T-helper 2 cell treated with Interferon-gamma antibody and Interleukin-4, amounts not matched to agents 5 μg/mL and 100 μg/mL, for 36 hours (primary cell): ENCODE results near the gene HNRNPF.

Source experiments
- DNase-seq: peaks from one replicate; pipeline ENCODE4 v3.0.0; 2021; ENCODE audit warnings: low spot score
- H3K27ac Mint-ChIP-seq: one replicate; pipeline ENCODE4 v1.8.0; 2021; ENCODE audit warnings: mild to moderate bottlenecking, mixed read lengths
- H3K27me3 Mint-ChIP-seq: one replicate; pipeline ENCODE4 v1.8.0; 2021; ENCODE audit warnings: low read depth, mixed read lengths
- H3K36me3 Mint-ChIP-seq: one replicate; pipeline ENCODE4 v1.8.0; 2021; ENCODE audit warnings: low read depth, mixed read lengths
- H3K4me1 Mint-ChIP-seq: one replicate; pipeline ENCODE4 v1.8.0; 2021; ENCODE audit warnings: low read depth, mixed read lengths
- H3K4me3 Mint-ChIP-seq: one replicate; pipeline ENCODE4 v1.8.0; 2022; ENCODE audit warnings: mild to moderate bottlenecking, moderate library complexity, mixed read lengths
- H3K9me3 Mint-ChIP-seq: one replicate; pipeline ENCODE4 v1.8.0; 2021; ENCODE audit warnings: mixed read lengths

HNRNPF gene

DNA sequence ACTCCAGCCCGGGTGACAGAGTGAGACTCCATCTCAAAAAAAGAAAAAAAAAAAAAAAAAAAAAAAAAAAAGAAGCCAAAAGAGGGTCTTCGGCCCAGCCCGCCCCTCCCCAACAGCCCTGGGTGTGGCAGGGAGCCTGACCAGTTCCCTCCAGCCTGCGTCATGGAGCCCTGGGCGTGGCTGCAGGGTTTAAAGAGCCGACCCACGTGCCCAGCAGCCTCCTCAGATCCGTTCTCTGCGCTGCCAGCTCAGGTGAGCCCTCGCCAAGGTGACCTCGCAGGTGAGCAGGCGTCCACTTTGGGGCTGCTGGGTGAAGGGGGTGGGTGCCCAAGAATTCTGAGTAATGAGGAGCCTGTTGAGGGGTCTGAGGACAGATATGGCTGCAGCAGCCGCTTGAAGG, 37.6 kb downstream of the HNRNPF start, which contains the start of gene FXYD4:
FXYD4 (plus strand) TSS at position 219 of the 400 bp plus-strand sequence. CDS start 2,111 bp downstream, outside the sequence.
- DNase-seq: no peak
- Mint-ChIP-seq H3K36me3 (no peaks in the 10 kb centered on the region), H3K27ac (no peak within 1 kb of the TSS), H3K9me3 (no peaks in the 10 kb centered on the region), H3K27me3 (no peaks in the 10 kb centered on the region), H3K4me3 (no peak within 1 kb of the TSS), H3K4me1 (peaks cover 3% of the 10 kb centered on the region)

DNA sequence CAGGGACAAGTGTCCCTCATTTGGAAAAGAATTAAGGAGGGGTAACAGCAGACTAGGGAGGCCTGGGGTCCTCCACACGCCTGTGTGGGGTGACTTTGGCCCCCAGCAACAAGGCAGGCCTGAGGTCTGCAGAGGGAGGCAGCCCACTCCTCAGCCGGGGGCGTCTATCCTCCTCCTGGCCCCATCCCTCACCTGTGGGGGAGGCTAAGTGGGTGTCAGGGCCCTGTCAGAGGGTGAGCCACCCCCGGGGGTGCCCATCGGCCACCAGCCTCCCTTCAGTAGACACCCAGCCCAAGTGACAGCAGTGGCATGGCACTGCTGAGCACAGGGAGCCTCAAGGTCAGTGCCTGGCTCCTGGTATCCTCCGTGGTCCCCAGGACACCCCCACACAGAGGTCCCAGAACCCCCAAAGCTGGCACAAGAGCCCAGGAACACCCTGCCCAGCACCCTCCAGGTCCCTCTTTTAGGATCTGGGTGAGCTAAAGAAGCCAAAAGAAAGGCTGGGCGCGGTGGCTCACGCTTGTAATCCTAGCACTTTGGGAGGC, 38.2 kb downstream of the HNRNPF start:
- Mint-ChIP-seq H3K27me3 (no peaks in the 10 kb centered on the region), H3K36me3 (no peaks in the 10 kb centered on the region), H3K27ac (no peak overlapping the region)

DNA sequence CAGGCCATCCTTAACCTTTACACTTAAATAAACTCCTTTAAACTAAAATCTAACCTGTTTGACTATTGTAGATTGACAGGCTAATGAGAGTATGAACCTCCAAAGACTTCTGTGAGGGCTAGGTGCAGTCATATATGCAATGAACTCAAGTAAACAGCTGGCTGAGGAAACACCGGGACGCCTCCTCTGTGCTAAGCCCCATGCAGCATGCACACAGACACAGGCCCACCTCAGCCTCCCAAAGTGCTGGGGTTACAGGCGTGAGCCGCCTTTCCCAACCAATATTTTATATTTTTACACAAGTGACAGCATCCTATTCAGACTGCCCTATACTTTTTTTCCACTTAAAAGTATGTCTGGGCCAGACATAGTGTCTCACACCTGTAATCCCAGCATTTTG, 39.1 kb downstream of the HNRNPF start:
- peaks cover 3% of the 10 kb centered on the region for H3K27me3 Mint-ChIP-seq
- H3K4me3 Mint-ChIP-seq: no peak overlapping the region
- no peaks in the 10 kb centered on the region for H3K9me3 Mint-ChIP-seq
- no peaks in the 10 kb centered on the region for H3K36me3 Mint-ChIP-seq
- H3K4me1 Mint-ChIP-seq: peaks cover 3% of the 10 kb centered on the region
- DNase-seq: no peak
- H3K27ac Mint-ChIP-seq: no peak overlapping the region

More for the DNA sequence above, 38.2 kb downstream of the HNRNPF start:
- no peak overlapping the region for H3K4me3 Mint-ChIP-seq
- H3K4me1 Mint-ChIP-seq: peaks cover 3% of the 10 kb centered on the region
- H3K9me3 Mint-ChIP-seq: no peaks in the 10 kb centered on the region
- no peak for DNase-seq

DNA sequence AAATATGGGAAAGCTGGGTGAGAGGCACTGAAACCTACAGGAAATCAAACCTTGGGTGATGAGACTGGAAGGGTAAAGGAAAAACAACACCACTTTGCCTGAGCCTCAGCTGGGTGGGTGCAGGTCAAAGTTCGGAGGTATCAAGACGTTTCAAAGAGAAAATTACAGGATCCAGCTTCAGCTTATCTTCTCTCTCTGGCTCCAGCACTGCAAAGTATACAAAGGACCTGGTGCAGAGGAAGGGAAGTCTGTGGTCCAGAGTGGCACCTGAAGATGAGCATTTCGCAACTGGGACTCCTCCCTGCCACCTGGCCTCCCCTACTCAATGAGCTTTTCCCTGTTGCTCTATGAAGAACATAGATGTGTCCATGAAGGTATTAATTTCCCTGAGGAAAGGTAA, 44.0 kb downstream of the HNRNPF start:
- Mint-ChIP-seq H3K9me3 (no peaks in the 10 kb centered on the region), H3K27me3 (peaks cover 5% of the 10 kb centered on the region), H3K27ac (no peak overlapping the region), H3K4me1 (peaks cover 15% of the 10 kb centered on the region), H3K4me3 (no peak overlapping the region), H3K36me3 (peaks cover 8% of the 10 kb centered on the region)
- DNase-seq: no peak

DNA sequence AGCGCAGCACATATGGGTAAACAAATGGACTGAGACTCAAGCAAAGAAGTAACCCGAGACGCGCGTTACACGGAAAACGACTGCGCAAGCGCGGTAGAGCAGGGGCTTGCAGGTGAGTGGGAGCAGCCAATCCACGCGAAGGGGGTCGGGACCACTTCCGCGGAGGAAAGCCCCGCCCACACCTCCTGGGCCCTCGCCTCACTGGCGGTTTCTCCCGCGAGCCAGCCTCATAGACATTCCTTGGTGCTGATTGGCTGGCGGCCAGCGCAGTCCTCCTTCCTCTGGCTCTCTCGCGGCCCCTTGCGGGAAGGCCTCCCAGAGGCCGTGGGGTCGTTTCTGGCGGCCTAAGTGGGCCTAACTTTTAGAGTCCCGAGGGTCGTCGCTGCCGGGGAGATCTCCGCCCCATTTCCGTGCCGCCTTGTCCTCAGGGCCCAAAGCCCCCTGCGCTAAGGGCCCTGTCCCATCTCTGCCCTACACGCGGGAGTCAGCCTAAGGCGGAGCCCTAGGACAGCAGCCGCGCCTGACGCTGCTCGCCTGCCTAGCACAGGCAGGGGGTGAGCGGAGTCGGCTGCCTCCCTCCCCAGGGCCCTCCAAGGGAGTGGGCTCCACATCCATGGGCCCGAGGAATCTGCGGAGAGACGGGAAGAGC, 46.7 kb downstream of the HNRNPF start:
- Mint-ChIP-seq H3K4me3 (peak overlapping the region; percentile 99), H3K36me3 (peaks cover 9% of the 10 kb centered on the region), H3K27me3 (peaks cover 5% of the 10 kb centered on the region), H3K9me3 (no peaks in the 10 kb centered on the region), H3K27ac (peak overlapping the region; percentile 98), H3K4me1 (peaks cover 18% of the 10 kb centered on the region)
- peak; percentile 98 for DNase-seq

DNA sequence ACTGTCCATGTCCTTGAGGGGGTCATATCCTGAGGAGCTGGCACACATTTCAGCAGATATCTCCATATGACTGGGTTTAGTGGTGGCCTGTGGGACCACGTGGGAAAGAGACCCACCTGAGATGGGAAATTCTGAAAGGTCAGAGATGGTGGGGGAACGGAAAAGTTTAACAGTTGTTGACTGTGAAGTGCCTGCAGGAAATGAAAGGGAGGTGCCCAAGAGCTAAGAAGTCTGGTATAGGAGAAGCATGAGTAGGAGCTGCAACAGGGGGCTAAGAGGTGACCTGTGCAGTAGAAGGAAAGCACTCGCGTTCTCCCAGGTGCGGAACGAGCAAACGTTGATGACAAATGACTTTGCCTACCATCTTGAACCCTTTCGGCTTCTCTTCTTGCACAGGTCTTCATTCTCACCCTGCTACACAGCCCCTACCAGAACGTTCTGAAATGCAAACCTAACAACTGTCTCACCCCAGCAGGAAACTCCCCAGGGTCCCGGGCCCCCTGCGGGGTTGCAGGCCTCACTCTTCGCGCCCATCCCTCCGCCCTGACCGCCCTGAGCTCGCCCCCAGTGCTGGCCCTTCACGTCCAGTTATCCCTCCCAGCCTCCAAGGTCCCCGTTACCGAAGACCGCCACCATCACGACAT, 47.3 kb downstream of the HNRNPF start:
- H3K27me3 Mint-ChIP-seq: peaks cover 5% of the 10 kb centered on the region
- H3K27ac Mint-ChIP-seq: peak overlapping the region; percentile 98
- H3K9me3 Mint-ChIP-seq: no peaks in the 10 kb centered on the region
- peak; percentile 31 for DNase-seq
- H3K4me3 Mint-ChIP-seq: peak overlapping the region; percentile 99
- peaks cover 18% of the 10 kb centered on the region for H3K4me1 Mint-ChIP-seq
- H3K36me3 Mint-ChIP-seq: peaks cover 9% of the 10 kb centered on the region

DNA sequence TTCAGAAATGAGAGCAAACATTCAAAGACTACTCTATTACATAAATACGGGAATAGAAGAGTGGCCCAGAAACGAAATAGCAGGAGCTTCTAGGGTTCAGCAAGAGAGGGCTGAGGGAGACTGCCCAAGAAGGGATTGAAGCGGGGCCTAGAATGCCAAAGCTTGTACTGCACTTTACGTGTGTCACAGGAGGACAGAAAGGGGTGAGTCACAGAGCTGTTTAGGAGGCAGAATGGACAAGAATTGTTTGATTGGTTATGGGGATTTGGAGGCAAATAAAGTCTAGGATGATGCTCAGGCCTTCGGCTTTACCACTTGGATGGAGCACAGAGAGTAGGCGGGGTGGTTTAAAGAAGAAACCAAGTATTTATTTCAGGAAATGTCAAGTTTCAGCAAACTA, 48.9 kb downstream of the HNRNPF start:
- peaks cover 30% of the 10 kb centered on the region for H3K4me1 Mint-ChIP-seq

DNA sequence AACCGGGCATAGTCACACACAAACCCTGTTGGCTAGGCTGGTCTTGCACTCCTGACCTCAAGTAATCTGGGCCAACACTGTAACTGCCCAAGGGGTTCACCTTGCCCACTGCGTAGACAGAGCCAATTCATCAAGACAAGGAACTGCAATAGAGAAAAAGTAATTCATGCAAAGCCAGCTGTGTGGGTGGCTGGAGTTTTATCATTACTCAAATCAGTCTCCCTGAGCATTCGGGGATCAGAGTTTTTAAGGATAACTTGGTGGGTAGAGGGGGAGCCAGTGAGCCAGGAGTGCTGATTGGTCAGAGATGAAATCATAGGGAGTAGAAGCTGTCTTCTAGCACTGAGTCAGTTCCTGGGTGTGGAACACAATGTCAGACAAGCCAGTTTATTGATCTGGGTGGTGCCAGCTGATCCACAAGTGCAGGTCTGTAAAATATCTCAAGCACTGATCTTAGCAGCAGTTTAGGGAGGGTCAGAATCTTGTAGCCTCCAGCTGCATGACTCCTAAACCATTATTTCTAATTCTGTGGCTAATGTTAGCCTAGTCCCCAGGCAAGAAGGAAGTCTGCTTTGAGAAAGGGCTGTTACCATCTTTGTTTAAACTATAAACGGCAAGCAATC, 53.1 kb downstream of the HNRNPF start:
- peaks cover 34% of the 10 kb centered on the region for H3K4me1 Mint-ChIP-seq
- peak overlapping the region; percentile 62 for H3K4me3 Mint-ChIP-seq
- H3K27ac Mint-ChIP-seq: peak overlapping the region; percentile 85
- no peaks in the 10 kb centered on the region for H3K9me3 Mint-ChIP-seq
- peaks cover 3% of the 10 kb centered on the region for H3K27me3 Mint-ChIP-seq
- DNase-seq: peak; percentile 31
- H3K36me3 Mint-ChIP-seq: peaks cover 6% of the 10 kb centered on the region

More for the DNA sequence above, 48.9 kb downstream of the HNRNPF start:
- Mint-ChIP-seq H3K36me3 (peaks cover 9% of the 10 kb centered on the region), H3K4me3 (peak overlapping the region; percentile 99), H3K9me3 (no peaks in the 10 kb centered on the region), H3K27ac (peak overlapping the region; percentile 71), H3K27me3 (peaks cover 4% of the 10 kb centered on the region)
- DNase-seq: no peak

DNA sequence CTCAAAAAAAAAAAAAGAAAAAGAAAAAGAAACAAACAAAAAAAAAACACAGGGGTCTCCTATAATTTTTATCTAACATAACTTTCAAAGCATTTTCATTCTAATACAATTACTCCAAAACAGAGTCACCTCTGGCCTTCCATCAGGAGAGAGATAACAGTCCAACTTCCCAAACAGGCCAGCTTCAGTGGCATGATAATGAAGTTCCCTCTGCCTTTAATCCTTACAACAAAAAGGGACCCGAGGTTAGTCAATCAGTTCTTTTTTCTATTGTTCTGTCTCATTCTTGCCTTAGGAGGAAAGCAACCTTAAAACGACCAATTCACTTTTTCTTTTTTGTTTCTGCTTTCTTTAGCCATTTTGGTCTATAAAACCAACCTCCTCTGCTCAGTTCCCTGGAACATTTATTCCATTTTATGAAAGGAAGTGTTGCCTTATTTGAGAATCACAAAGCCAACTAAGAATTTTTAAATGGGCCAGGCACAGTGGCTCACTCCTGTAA, 54.1 kb downstream of the HNRNPF start:
- Mint-ChIP-seq H3K9me3 (no peaks in the 10 kb centered on the region), H3K4me1 (peaks cover 38% of the 10 kb centered on the region), H3K27ac (peak overlapping the region; percentile 26), H3K4me3 (no peak overlapping the region), H3K36me3 (peaks cover 5% of the 10 kb centered on the region), H3K27me3 (peaks cover 13% of the 10 kb centered on the region)
- DNase-seq: no peak

DNA sequence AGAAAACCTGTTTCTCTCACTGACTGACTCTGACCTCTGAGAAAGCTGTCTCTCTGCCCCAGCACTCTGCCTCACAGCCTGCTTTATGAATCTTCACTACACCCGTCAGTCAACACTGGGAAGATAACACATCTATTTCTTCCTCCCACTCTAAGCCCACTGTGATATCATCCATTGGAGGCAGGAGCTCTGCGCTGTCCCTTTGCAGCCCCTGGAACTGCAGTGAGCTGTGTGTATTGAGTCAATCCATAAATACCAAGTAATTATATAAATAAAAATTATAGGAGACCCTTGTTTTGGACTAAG, 54.7 kb downstream of the HNRNPF start:
- DNase-seq: no peak
- Mint-ChIP-seq H3K4me1 (peaks cover 35% of the 10 kb centered on the region), H3K4me3 (no peak overlapping the region), H3K9me3 (no peaks in the 10 kb centered on the region), H3K27me3 (peaks cover 16% of the 10 kb centered on the region), H3K36me3 (peaks cover 5% of the 10 kb centered on the region), H3K27ac (peak overlapping the region; percentile 64)

DNA sequence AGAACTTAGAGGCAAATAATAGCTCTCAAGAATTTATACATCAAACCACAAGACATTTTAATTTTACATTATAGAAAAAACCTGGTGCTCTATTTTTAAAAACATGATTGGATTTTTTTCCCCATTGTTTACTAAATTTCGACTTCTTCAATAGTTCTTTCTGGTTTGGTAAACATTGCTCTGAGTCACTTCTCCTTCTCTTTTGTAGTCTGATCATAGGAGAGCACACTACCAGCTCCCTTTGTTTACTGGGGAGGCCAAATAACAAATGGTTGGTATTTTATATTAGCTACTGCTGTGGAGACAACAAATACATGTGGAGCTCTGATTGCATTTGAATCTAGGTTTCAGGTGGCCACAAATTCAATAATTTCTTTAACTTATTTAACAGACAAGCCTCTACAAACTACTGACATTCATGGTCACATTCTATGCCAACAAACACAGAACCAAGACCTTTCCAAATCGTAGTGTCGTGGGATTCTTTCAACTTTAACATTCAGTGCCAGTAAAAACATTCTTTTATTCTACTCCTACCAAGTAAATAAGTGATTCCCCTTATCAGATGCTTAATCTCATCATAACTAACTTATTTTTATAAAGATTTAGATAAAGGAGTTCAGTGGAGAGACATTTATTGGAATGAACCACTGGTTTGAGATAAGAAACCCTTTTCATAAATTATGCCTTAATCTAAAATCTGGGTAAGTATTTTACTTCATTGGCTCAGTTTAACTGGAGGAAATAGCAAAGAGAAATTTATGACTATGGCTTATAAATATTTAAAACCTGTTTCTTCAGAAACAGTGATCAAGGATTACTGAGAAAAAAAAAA, 55.3 kb downstream of the HNRNPF start:
- Mint-ChIP-seq H3K27me3 (peaks cover 17% of the 10 kb centered on the region), H3K27ac (peak overlapping the region; percentile 64), H3K4me3 (no peak overlapping the region), H3K9me3 (no peaks in the 10 kb centered on the region), H3K4me1 (peaks cover 36% of the 10 kb centered on the region), H3K36me3 (peaks cover 5% of the 10 kb centered on the region)
- DNase-seq: no peak

DNA sequence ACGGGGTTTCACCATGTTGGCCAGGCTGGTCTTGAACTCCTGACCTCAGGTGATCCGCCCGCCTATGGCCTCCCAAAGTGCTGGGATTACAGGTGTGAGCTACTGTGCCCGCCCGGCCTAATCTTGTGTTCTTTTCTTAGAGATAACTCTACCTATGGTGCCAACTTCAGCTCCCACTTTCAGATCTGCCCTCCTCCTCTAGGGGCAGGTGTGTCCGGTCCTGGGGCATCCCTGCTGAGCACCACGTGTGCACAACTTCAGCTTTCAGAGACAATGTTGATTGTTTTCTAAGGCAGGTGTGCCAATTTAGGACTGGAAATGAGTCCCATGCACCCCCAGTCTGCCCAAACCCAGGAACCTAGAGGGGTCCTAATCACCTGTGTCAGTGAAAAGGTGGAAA, 56.0 kb downstream of the HNRNPF start:
- no peak for DNase-seq
- H3K9me3 Mint-ChIP-seq: no peaks in the 10 kb centered on the region
- H3K27me3 Mint-ChIP-seq: peaks cover 19% of the 10 kb centered on the region
- H3K36me3 Mint-ChIP-seq: peaks cover 5% of the 10 kb centered on the region
- H3K27ac Mint-ChIP-seq: no peak overlapping the region
- H3K4me1 Mint-ChIP-seq: peaks cover 44% of the 10 kb centered on the region
- H3K4me3 Mint-ChIP-seq: no peak overlapping the region

DNA sequence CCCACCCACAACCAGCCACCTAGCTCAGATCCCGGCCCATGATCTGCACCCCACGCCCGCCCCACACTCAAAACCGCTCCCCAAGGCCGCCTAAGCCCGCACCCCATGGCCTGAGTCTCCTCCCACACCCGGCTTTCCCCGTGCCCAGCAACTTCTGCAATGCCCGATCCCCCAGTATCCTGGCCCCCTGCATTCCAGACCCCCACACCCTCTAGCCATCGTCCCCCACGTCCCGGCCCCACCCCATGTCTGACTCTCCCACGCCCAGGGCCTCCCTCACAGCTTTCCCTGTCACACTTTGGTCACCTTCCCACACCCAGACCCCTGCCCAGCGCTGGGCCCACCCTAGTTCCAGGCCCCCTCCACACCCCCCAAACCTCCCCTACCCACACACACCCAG, 57.7 kb downstream of the HNRNPF start:
- no peaks in the 10 kb centered on the region for H3K9me3 Mint-ChIP-seq
- peaks cover 5% of the 10 kb centered on the region for H3K36me3 Mint-ChIP-seq
- H3K27ac Mint-ChIP-seq: no peak overlapping the region
- H3K4me1 Mint-ChIP-seq: peaks cover 42% of the 10 kb centered on the region
- DNase-seq: no peak
- peaks cover 19% of the 10 kb centered on the region for H3K27me3 Mint-ChIP-seq
- H3K4me3 Mint-ChIP-seq: no peak overlapping the region
